Adrenal gland (tissue), 5 donors: ENCODE data around the gene DMRT3.

Experiments
- CTCF ChIP-seq, 6 experiments: fragments of 450-650 bp in 4 of 6; fragments of 200-600 bp in 2 of 6; sonication (generic) in 1 of 6; IDR thresholded peaks; 1 replicate in 5 of 6; 2 replicates in 1 of 6; pipeline versions ENCODE4 v1.5.1 to v1.8.0; 2016 to 2021; ENCODE audit warnings: antibody characterized with exemption in 6 of 6, mild to moderate bottlenecking in 2 of 6, moderate library complexity in 1 of 6
- POLR2A ChIP-seq, 2 donors: fragments of 450-650 bp; IDR thresholded peaks; one replicate each; pipeline ENCODE4 v1.6.1; 2017; ENCODE audit warnings: antibody characterized with exemption in 2 of 2, mild to moderate bottlenecking in 2 of 2, moderate library complexity in 1 of 2
- donor health status: DM: no; HTN: no; CAD: no.

DNA sequence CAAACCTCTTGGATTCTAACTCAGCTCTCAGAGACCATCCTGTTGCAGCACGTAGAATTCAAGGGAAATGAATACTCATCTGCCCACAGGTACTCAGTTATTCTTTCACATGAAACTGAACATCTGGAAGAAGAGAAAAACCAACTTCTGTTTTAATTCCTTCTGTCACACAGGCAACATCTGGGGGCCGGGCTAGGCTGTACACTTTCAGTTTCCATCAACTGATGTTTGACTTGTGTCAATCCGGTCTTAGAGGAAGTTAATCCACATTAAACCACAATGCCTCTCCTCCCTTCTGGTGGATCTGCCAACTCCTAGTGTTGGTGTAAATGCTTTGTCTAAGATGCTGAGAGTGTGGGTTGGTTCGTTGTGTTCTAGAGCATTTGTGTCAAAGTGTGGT, 17.6 kb downstream of the DMRT3 start:
- TF ChIP-seq CTCF (IDR thresholded peaks at IDR 0.05) (no peak), POLR2A (IDR thresholded peaks at IDR 0.05) (no peak)
